ENCODE data around the gene RNF151.
A peak's percentile ranks its signal among the peaks of the same experiment; 100 is the strongest.

Gene RNF151

DNA sequence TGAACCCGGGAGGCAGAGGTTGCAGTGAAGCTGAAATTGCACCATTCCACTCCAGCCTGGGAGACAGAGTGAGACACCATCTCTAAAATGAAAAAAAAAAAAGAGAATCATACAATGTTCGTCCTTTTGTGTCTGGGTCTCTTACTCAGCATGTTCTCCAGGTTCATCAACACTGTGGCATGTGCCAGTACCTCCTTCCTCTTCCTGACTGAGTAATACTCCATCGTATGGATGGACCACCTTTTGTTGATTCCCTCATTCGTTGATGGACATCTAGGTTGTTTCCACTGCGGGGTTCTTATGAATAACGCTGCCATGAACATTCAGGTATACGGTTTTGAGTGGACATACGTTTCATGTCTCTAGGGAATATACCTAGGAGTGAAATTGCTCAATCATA lies 44.3 kb upstream of the RNF151 start:
- no peak overlapping the region for H3K27ac ChIP-seq
- TF ChIP-seq ZFX (IDR thresholded peaks at IDR 0.05; ENCODE audit: borderline replicate concordance) = no peak

DNA sequence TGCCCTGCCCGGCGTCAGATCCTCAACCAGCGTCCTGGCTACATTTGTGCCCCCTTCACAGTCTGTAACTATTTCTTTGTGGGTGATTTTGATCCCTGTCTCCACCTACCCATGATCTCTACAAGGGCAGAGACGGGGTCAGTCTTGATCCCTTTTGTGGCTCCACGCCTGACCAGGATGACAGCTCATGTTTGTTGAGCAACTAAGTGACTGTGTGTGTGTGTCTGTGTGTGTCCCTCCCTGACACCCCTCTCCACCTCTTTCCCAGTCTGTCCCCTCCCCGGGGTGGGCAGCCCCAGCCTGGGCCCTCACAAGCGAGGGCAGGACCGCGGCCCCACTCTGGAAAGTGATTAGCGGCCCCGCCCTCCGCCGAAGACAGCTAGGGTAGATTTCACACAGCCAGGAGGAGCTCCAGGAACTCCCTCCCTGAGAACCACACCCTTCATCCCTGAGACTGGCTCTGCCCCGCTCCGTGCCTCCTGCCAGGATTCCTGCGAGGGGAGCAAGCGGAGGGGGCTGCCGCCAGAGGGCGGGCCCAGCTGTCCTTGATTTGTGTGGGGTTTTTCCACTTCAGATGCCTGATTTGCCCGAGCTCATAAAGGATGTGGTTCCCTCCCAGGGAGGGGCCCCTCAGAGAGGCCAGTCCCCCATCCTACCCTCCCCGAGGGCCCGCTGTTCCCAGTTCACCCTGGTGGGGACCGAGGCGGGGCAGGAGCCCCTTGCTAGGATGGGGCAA lies 43.2 kb upstream of the RNF151 start:
- no peak overlapping the region for H3K27ac ChIP-seq
- TF ChIP-seq, protein P1, sequence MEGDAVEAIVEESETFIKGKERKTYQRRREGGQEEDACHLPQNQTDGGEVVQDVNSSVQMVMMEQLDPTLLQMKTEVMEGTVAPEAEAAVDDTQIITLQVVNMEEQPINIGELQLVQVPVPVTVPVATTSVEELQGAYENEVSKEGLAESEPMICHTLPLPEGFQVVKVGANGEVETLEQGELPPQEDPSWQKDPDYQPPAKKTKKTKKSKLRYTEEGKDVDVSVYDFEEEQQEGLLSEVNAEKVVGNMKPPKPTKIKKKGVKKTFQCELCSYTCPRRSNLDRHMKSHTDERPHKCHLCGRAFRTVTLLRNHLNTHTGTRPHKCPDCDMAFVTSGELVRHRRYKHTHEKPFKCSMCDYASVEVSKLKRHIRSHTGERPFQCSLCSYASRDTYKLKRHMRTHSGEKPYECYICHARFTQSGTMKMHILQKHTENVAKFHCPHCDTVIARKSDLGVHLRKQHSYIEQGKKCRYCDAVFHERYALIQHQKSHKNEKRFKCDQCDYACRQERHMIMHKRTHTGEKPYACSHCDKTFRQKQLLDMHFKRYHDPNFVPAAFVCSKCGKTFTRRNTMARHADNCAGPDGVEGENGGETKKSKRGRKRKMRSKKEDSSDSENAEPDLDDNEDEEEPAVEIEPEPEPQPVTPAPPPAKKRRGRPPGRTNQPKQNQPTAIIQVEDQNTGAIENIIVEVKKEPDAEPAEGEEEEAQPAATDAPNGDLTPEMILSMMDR (IDR thresholded peaks at IDR 0.05) = peak; percentile 39
- TF ChIP-seq ZFX (IDR thresholded peaks at IDR 0.05; ENCODE audit: borderline replicate concordance) = no peak

DNA sequence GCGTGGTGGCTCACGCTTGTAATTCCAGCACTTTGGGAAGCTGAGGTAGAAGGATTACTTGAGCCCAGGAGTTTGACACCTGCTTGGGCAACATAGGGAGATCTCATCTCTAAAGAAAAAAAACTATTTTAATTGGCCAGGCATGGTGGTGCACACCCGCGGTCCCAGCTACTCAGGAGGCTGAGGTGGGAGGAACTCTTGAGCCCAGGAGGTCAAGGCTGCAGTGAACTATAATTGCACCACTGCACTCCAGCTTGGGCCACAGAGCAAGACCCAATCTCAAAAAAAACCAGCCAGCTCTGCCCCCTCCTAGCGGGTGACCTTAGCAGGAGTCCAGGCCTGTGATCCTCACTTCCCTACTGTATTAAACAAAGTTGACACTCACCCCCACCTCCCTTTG lies 42.6 kb upstream of the RNF151 start:
- TF ChIP-seq ZFX (IDR thresholded peaks at IDR 0.05; ENCODE audit: borderline replicate concordance) = no peak
- TF ChIP-seq, protein P1 (IDR thresholded peaks at IDR 0.05) = no peak
- no peak overlapping the region for H3K27ac ChIP-seq

DNA sequence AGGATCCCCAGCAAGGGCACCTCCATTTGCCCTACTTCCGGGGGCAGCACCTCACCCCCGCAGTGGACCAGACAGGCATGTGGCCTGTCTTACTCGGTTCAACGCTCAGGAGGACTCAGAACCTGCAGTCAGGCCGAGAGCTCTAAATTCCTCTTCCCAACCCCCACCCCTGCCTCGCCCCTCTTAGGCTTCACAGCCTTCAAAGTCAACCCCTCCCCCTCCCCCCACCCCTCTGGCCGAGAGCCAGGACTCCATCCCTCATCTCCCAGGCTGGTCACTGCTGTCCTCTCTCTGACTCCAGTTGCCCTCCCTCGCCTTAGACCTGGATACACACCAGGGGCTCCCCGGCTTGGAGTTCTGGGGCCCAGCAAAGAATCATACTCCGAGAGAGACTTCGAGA lies 40.4 kb upstream of the RNF151 start:
- H3K27ac ChIP-seq = no peak overlapping the region
- no peak for TF ChIP-seq ZFX (IDR thresholded peaks at IDR 0.05; ENCODE audit: borderline replicate concordance)
- TF ChIP-seq, protein P1 (IDR thresholded peaks at IDR 0.05) = no peak

DNA sequence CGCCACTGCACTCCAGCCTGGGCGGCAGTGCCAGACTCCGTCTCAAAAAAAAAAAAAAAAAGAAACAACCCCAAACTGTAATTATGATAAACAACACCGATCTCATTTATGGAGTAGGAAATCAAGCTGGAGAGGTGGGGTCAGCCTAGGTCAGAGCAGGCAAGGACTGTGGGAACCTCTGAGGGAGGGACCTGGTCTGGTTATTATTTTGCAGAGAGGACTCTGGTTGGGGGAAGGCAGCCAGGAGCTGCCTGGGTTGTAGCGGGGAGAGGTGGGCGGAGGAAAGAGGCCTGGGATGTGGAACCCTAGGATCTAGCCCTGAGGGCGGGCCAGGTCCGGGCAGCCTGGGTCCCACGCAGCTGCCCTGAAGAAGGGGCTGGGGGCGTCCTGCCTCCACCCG lies 37.6 kb upstream of the RNF151 start:
- no peak for TF ChIP-seq ZFX (IDR thresholded peaks at IDR 0.05; ENCODE audit: borderline replicate concordance)
- TF ChIP-seq, protein P1 (IDR thresholded peaks at IDR 0.05) = no peak
- no peak overlapping the region for H3K27ac ChIP-seq

DNA sequence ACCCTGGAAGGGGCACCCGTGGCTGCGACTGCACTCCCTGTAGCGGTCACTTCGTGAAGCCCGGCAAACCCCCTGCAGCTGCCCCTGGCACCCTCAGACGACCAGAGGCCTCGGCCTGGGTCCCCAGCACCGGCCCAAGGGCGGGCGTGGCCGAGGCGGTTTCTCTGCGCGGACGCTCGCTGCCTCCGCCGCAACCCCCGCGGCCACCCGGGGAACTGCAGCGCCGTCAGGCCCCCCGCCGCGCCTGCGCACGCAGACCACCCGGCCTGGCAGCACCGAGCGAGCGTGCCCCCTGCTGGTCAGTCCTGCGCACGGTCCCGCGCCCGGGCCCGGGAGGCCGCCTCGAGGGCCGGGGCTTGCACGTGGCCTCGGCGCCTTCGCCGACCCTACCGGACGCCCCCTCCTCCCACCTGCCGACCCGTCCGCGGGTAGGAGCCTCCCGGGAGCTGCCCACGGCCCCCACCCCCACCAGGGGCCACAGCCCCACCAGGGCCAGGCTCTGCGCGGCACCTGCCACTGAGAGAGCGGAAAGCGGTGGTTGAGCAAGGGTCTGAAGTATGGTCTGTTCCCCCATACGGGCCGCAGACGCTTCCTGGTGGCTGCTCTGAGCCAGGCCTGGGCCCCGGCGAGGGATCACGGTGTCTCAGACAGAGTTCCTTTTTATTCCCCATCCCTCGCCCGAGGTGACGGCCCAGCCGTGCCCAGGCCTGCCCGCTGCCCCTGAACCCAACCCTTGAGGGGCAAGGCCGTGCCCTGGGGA lies 36.9 kb upstream of the RNF151 start:
- no peak overlapping the region for H3K27ac ChIP-seq
- TF ChIP-seq ZFX (IDR thresholded peaks at IDR 0.05; ENCODE audit: borderline replicate concordance) = no peak
- TF ChIP-seq, protein P1 (IDR thresholded peaks at IDR 0.05) = peak; percentile 99

DNA sequence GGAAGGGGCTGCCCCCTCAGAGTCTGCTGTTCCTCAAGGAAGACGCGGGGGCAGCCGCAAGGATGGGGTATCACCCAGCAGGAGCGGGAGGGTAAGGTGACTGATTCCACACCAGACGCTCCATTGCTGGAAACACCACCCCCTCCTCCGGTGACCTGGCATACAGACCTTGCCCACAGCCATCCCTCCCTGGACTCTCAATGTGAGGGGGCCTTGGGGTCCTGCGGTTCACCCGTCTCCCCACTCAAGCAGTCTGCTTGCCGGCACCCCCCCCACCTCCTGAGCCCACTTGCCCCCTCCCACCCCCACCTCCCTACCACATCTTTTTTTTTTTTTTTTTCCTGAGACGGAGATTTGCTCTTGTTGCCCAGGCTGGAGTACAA lies 36.3 kb upstream of the RNF151 start:
- H3K27ac ChIP-seq = no peak overlapping the region
- no peak for TF ChIP-seq ZFX (IDR thresholded peaks at IDR 0.05; ENCODE audit: borderline replicate concordance)
- TF ChIP-seq, protein P1 (IDR thresholded peaks at IDR 0.05) = no peak
